NCI-H2029 (cell line): ENCODE measurements around the gene MAP3K13.

Experiments used
- DNase-seq: peaks from one replicate; lab custom pipeline; 2025; lab: John Stamatoyannopoulos, UW

MAP3K13 gene, protein sequence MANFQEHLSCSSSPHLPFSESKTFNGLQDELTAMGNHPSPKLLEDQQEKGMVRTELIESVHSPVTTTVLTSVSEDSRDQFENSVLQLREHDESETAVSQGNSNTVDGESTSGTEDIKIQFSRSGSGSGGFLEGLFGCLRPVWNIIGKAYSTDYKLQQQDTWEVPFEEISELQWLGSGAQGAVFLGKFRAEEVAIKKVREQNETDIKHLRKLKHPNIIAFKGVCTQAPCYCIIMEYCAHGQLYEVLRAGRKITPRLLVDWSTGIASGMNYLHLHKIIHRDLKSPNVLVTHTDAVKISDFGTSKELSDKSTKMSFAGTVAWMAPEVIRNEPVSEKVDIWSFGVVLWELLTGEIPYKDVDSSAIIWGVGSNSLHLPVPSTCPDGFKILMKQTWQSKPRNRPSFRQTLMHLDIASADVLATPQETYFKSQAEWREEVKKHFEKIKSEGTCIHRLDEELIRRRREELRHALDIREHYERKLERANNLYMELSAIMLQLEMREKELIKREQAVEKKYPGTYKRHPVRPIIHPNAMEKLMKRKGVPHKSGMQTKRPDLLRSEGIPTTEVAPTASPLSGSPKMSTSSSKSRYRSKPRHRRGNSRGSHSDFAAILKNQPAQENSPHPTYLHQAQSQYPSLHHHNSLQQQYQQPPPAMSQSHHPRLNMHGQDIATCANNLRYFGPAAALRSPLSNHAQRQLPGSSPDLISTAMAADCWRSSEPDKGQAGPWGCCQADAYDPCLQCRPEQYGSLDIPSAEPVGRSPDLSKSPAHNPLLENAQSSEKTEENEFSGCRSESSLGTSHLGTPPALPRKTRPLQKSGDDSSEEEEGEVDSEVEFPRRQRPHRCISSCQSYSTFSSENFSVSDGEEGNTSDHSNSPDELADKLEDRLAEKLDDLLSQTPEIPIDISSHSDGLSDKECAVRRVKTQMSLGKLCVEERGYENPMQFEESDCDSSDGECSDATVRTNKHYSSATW

DNA sequence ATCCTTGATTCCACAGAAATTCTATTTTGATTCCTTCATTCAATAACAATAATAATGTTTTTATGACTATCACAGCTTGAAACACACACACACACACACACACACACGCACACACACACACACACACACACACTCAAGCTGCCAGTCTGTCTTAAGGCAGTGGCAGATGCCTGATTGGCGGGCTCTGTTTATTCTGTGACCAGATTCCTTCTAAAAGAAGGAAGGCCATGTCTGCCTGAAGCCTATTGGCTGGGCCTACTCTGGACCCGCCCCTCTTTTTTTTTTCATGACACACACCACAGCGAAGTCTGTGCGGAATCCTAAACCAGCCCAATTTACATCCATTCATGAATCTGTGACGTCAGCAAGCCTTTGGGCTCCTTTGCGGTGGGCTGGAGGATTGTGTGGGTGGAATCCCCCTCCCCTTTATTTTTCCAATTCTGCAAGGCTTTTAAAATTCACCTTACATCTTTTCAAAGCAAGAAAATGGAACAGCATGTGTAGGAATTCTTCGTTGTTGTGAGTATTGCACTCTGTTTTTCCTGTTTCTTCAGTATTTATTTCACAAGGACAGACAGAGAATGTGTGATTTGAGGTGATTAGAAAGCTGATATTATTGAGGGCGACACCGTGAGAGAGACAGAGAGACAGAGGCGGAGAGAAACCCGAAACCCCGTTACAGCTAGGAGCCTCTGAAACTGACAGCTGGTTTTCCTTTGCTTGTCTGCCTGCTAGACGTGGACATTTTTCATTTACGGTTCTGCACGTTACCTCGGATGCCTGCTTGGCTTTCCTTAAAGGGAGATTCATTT, at the start of gene MAP3K13:
TSS of gene MAP3K13 (plus strand) at position 287 of the 812 bp plus-strand sequence. CDS start 65,446 bp downstream, outside the sequence.
- DNase-seq: peak; percentile 97

DNA sequence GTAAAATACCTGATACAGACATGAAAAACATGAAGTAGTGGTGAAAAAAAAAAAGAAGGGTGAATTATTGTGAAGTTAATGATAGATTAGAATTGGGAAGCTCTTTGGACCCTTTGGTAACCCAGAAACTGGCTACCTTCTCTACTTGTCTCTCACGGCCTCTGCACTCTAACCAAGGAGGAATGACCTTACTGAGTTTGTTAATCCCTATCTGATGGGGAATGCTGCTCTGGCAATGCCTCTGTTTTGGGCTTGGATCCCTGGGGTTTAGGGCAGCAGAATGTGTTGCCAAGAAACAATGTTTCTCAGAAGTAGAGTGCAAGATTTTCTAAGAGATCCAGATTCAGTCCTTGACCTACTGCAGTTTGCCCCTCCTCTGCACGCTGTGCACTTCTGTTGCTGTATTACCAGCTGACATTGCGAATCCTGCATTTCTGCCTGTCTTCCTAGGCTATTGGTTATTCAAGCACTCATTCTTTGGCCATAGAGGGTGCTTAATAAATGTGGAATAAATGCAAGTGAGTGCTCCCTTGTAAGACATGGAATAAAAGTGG, 49.2 kb upstream of the MAP3K13 start:
- no peak for DNase-seq

DNA sequence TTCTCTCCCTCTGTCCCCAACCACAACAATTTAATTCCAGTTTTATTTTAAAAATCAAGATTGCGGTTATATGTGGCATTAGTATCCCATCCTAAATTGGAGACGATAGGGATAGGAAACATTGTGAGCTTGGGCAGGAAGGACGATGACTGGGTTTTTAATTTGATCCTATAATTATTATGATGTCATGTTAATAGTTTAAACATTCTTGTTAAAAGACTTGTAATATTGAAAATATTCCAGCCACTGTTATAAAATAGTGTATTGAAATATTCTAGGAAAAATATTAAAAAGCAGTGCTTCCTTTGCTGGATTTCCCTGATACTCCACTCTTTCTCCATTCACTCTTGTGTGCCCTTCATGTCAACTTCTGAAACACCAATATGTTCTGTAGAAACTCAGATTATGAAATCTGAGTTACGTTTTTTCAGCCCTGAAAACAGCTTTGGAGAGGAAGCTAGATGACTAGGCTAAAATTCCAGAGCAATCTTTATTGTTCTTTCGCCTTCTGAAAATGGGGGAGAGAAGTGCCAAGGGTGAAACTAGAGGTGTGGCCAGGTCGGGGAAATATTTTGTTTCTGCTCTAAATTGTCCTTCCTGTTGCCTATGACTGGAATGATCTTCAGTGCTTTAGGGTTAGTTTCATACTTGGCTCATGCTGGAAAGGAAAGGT, 46.1 kb upstream of the MAP3K13 start:
- no peak for DNase-seq

DNA sequence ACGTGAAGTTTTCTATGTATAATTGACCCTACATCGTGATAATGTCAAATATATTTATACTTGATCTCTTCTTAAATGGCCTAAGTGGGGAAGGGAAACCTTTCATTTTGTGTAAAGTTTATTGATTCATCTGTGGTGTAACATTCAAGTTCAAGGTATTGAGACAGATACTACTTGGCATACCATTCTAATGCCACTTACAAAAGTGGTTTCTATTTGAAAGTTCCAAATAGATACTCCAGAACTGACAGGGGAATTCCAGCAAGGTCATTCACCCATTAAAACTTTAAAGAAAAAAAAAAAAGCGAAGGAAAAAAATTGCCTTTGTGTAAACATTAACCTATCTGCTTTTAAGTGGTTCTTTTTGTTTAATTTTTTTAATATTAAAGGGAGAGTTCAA, 45.3 kb upstream of the MAP3K13 start:
- DNase-seq: no peak

DNA sequence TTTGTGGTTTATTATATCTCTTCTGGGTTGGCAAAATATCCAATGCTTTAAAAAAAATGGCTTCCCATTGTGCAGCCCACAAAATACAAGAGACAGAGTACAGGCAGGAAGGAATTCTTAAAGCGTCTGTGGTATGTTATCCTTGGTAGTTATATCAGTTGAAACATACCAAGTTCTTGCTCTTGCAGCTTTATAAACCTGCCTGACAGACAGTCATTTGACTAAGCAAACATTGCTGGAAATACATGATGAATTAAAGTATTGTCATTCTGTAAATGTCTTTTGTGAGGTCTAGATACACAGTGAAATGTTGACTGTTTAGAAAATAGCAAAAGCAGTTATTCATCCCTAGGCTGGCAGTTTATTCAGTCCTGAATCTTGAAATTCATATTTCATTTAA, 44.8 kb upstream of the MAP3K13 start:
- no peak for DNase-seq

DNA sequence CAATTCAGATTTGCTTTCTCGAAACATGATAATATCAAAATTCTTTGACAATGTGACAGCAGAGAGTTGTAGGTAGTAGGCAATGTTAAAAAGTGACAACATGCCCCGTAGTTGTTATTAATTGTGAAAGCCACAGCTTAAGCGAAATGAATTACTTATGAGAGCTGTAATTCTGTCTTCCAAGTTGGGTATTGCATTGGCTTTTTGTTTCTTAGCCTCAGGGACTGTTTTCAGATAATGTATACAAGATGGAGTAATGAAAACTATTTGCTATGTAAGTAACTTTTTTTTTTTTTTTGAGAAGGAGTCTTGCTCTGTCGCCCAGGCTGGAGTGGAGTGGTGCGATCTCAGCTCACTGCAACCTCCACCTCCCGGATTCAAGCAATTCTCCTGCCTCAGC, 43.1 kb upstream of the MAP3K13 start:
- no peak for DNase-seq

DNA sequence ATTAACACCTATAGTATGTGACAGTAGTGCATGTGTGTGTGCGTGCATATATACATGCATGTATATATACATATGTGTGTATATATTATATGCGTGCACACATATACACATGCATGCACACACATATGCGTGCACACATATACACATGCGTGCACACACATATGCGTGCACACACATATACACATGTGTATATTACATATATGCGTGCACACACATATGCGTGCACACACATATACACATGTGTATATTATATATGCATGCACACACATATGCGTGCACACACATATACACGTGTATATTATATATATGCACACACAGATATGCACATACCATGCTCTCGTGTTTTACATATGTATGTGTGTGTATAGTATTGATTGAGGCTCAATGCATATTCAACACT, 42.0 kb upstream of the MAP3K13 start:
- DNase-seq: no peak

DNA sequence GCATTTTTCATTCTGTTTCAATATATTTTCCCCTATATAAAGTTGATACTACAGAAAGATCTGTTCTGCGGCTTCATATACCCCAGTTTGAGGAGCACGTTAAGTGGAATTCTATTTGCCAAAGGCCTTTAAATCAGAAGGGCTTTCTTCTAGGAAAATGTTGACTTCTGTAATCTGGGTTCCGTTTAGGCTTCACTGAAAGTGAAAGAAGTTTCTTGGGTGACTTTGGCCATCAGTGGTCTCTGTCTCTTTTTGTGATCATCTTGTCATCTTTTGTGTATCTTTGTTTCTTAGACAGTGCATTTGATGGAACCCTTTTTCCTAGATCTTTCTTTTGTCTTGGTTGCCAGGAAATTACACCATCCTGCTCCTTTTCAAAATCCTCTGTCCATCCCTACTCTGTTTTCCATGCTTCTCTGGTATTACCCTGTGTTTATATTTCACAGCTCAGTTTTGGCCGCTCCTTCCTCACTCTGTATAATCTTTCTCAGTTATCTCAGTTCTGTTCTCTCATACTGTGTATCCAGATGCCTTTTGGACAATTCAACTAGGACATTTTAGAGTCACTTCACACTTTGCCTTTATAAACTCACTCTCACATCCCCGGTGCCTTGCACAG, 40.7 kb upstream of the MAP3K13 start:
- DNase-seq: no peak

DNA sequence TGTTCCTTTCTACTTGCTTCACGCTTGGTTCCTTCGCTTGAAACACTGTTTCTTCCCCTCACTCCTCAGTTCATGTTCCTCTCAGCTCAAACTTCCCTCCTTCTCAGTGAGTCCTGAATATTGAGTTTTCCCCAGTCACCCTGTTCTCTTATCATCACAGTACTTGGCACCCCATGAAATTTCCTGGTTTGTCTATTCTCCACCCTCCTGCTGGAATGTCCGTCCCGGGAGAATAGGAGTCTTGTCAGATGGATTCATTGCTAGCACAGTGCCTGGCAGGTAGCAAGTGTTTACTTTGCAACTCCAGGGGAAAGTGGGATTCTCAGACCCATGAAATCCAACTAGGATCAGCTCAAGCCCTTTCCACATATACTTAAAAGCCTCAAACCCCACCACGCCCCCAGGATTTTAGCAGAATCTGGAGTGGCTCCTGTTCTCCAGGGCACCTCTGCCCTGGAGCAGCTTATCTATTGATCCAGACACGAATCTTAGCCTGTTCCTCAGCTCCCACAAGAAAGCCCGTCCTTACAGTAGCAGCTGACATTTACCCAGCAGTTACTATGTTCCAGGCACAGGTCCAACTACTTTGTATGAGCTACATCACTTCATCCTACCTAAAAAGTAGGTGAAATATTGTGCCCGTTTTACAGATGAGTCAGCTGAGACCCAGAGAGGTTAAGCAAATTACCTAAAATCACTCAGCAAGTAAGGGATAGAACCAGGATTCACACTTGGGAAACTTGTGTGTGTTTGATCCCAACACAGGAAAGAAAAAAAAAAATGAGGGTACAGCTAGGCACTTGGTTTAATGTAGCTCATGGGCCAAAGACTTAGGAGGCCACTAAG, 36.8 kb upstream of the MAP3K13 start:
- DNase-seq: no peak

DNA sequence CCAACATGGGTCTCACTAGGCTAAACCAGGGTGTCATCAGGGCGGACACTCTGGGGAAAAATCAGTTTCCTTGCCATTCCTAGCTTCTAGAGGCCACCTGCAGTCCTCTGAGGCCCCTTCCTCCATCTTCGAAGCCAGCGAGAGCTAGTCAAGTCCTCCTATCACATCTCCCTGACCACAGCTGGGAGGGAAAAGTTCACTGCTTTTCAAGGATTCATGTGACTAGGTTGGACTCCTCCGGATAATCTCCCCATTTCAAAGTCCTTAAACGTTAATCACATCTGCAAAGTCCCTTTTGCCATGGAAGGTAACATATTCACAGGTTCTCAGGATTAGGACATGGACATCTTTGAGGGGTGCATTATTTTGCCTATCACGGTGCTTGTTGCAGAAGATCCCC, 35.9 kb upstream of the MAP3K13 start:
- no peak for DNase-seq

DNA sequence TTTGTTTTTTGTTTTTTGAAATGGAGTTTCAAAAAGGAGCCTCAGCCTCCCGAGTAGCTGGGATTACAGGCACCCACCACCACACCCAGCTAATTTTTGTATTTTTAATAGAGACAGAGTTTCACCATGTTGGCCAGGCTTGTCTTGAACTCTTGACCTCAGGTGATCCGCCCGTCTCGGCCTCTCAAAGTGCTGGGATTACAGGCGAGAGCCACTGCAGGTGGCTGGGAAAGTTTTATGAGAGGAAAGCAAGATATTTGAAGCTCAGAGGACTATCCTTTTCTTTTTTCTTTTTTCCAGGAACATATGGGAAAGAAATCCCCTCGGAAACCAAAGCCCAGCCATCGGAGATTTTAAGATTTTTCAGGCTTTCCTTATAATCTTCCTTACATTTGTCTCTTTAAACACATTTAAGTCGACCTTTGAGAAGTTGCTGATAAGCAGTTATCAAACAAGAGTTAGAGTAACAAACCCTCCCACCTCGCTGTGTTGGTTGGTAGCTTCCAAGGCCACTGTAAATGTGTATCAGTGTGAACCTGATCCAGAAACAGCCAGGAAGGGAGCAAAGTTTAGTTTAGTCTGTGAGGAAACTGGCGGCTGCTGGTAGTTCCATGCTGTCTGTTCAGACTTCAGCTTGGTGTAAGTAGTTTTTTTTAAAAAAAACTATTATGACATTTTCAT, 34.5 kb upstream of the MAP3K13 start:
- no peak for DNase-seq

DNA sequence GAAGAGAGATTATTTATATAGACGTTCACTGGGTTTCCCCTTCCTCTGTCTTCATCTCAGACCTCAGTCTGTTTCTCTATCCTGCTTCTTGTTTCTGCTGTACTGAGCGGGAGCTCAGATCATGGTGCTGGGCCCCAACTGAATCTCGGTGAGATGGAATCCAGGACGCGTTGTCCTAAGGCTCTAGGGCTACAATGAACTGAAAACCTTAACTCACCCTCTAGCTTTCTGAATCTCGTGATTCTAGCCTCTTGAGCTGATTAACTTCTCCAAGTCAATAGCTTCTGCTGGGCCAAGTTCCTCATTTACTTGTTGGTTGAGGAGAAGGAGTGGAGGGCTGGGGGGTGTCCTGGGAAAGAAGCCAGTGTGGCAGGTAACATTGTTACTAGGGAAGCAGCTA, 32.7 kb upstream of the MAP3K13 start:
- DNase-seq: no peak

DNA sequence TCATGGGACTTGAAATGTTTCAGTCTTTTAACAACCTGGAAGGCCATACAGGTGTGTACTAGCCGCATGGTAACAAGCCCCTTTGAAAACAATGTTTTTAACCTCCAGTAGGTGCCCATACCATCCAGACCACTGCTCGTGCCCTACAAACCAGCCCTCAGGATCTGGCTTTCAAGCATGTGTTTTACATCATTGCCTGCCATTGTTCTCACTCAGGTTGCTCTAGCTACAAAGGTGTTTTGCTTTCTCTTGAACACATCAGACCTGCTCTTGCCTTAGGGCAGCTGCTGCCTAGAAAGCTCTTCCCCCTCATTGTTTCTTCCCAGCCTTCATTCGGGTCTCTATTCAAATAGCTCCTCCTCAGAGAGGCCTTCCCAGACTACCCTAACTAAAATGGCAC, 32.3 kb upstream of the MAP3K13 start:
- DNase-seq: peak; percentile 53

DNA sequence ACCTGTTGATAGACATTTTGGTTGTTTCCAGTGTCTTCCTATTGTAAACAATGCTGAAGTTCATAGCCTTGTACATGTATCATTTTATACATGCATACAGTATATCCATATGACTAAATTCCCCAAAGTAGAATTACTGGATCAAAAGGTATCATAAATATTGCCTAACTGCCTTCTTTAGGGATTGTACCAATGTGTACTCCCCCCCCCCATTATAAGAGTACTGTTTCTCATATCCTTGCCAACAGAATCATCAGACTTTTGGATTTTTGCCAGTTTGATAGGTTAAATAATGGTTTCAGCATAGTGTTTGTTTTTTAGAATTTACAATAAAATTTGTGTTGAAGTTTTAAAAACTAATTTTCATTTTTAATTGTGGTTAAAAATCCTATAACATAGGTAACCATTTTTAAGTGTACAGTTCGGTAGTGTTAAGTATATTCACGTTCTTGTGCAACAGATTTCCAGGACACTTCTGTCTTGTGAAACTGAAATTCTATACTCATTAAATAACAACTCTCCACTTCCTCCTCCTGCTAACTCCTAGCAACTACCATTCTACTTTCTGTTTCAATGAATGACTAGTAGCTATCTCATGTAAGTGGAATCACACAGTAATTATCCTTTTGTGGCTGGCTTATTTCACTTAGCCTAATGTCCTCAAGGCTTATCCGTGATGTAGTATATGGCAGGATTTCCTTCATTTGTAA, 30.8 kb upstream of the MAP3K13 start:
- peak; percentile 93 for DNase-seq

DNA sequence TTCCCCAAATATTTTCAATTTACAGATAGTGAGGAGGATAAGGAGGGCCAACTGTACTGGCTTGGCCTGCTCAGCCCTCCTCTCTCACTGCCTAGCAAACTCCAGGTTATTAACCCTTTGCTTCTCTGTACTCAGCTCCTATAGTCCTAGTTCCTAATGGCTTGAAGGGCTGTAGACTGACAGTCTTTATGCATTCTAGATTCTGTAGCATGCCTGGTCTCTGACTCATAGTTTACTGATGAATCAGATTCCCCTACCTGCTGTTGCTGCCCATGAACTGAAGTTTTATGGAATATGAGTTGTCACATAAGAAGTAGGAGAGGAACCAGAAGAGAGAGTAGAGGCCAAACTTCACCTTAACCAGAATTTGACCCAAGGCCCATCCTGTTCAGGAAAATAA, 27.1 kb upstream of the MAP3K13 start:
- no peak for DNase-seq

DNA sequence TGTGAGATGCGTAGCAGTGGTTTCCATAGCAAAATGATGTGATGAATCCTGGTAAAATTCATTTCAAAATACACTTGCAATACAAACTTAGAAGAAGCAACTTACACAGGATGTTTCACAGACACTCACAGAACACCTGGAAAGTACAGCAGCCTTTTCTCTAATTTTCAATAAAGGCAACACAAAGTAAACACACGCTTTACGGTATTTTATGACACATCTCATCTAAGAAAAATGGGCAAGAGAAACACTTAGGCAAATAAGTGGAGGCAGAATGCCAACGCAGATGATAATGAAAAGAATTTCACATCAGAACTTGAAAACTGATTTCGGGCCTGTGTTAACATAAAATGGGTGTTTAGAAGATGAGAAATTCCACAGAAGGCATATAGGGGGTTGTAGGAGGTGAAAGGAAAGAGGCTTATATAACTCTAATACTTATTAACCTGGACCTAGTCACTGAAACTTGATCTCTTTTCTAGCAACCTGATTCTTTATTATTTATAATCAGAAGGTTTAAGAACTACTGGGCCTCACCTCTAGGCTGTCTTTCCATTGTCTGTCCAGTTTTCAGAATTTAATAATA, 25.6 kb upstream of the MAP3K13 start:
- peak; percentile 69 for DNase-seq

DNA sequence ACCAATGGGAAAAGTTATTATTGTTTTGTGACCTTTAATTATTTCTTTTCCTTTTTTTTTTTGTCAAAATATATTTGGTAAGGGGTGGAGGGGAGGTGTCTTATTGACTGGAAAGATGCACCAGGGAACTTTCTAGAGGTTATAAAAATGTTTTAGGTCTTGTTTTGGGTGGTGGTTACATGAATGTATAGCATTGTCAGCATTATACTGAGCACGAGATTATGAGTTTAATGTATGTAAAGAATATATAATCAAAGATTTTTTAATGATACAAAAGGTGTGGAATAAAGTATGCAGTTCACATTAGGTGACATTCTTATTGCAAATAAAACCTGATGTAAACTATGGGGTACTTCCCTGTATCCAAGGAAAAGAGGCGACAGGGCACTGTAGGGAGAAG, 23.0 kb upstream of the MAP3K13 start:
- DNase-seq: no peak

DNA sequence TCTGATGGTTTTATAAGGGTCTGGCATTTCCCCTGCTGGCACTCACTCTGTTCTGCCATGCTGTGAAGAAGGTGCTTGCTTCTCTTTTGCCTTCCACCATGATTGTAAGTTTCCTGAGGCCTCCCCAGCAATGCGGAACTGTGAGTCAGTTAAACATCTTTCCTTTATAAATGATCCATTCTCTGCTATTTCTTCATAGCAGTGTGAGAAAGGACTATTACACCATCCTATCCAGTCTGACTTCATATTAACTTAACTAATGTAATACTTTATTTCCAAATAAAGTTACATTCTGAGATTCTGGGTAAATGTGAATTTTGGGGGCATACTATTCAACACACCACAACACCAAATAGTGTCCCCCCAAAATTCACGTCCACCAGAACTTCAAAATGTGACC, 22.2 kb upstream of the MAP3K13 start:
- no peak for DNase-seq
